ENCODE data around the gene GUCY2D.

GUCY2D gene

DNA sequence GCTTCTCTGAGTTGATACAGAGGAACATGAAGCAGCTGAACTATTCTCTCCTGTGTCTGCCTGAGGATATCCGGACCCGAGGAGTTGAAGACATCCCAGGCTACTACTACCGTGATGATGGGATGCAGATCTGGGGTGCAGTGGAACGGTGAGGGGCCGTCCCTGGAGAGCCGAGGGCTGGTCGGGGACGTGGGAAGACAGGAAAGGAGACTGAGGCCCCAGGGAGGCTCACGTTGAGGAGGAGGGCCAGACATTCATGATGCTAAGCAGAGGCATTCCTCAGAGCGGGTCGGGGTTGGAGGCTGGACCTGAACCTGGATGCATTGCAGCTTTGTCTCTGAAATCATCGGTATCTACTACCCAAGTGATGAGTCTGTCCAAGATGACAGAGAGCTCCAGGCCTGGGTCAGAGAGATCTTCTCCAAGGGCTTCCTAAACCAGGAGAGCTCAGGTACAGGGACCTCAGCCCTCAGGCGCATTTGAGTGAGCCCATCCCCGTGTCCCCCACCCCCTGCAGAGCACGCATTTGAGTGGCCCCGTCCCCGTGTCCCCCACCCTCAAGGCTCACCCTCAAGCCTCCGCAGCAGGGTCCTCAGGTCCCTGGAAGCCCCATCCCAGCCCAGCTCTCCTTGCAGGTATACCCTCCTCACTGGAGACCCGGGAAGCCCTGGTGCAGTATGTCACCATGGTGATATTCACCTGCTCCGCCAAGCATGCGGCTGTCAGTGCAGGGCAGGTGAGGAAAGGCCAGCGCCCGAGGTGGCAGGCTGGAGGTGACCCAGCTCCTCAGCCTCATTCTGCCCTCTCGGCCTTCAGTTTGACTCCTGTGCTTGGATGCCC lies 44.7 kb downstream of the GUCY2D start:
- H3K36me3 ChIP-seq: no peaks in the 10 kb centered on the region
- no peaks in the 10 kb centered on the region for H3K9me3 ChIP-seq
- no peak overlapping the region for H3K4me3 ChIP-seq (ENCODE audit: low read depth in 1 of 2, low read length in 1 of 2)
- TF ChIP-seq, protein P1, sequence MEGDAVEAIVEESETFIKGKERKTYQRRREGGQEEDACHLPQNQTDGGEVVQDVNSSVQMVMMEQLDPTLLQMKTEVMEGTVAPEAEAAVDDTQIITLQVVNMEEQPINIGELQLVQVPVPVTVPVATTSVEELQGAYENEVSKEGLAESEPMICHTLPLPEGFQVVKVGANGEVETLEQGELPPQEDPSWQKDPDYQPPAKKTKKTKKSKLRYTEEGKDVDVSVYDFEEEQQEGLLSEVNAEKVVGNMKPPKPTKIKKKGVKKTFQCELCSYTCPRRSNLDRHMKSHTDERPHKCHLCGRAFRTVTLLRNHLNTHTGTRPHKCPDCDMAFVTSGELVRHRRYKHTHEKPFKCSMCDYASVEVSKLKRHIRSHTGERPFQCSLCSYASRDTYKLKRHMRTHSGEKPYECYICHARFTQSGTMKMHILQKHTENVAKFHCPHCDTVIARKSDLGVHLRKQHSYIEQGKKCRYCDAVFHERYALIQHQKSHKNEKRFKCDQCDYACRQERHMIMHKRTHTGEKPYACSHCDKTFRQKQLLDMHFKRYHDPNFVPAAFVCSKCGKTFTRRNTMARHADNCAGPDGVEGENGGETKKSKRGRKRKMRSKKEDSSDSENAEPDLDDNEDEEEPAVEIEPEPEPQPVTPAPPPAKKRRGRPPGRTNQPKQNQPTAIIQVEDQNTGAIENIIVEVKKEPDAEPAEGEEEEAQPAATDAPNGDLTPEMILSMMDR (IDR thresholded peaks at IDR 0.05): no peak
- peaks cover 4 to 6% of the 10 kb centered on the region in 2 experiments for H3K4me1 ChIP-seq (ENCODE audit: control insufficient read depth in 1 of 2, insufficient read depth in 1 of 2, low read depth in 1 of 2, low read length in 1 of 2)
- peaks cover 25% of the 10 kb centered on the region for H3K27me3 ChIP-seq
- H3K27ac ChIP-seq: no peak overlapping the region

DNA sequence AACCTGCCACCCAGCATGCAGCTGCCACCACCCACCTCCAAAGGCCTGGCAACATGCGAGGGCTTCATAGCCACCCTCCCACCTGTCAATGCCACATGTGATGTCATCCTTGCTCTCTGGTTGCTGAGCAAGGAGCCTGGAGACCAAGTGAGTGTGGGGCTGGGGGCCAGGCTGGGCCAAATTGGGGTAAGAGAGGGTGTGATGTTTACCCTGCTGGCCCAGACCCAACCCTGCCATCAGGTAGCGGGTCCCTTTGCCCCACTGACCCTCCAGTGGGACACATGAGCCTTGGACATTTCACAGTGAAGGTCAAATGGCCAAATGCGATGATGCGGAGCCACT lies 45.3 kb downstream of the GUCY2D start:
- H3K4me3 ChIP-seq (ENCODE audit: low read depth in 1 of 2, low read length in 1 of 2): no peak overlapping the region
- H3K27me3 ChIP-seq: peaks cover 28% of the 10 kb centered on the region
- no peaks in the 10 kb centered on the region for H3K36me3 ChIP-seq
- TF ChIP-seq, protein P1 (IDR thresholded peaks at IDR 0.05): no peak
- H3K27ac ChIP-seq: no peak overlapping the region
- peaks cover 0 to under 1% of the 10 kb centered on the region in 2 experiments for H3K4me1 ChIP-seq (ENCODE audit: control insufficient read depth in 1 of 2, insufficient read depth in 1 of 2, low read depth in 1 of 2, low read length in 1 of 2)
- no peaks in the 10 kb centered on the region for H3K9me3 ChIP-seq

DNA sequence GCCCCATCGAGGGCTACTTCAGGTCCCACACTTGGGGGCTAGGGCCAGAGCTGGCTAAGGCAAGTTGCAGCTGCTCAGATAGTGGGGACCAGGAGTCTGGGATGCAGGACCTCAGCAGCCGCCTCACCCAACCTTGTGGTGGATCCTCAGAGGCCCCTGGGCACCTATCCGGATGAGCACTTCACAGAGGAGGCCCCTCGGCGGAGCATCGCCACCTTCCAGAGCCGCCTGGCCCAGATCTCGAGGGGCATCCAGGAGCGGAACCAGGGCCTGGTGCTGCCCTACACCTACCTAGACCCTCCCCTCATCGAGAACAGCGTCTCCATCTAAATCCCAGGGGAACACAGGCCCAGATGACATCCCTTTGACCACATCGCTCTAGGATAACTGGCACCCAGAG lies 45.8 kb downstream of the GUCY2D start:
- Histone ChIP-seq H3K36me3 (no peaks in the 10 kb centered on the region), H3K27ac (no peak overlapping the region), H3K27me3 (peaks cover 28% of the 10 kb centered on the region), H3K4me3 (ENCODE audit: low read depth in 1 of 2, low read length in 1 of 2) (no peak overlapping the region), H3K9me3 (no peaks in the 10 kb centered on the region), H3K4me1 (ENCODE audit: control insufficient read depth in 1 of 2, insufficient read depth in 1 of 2, low read depth in 1 of 2, low read length in 1 of 2) (no peaks in the 10 kb centered on the region)
- TF ChIP-seq, protein P1 (IDR thresholded peaks at IDR 0.05): no peak

DNA sequence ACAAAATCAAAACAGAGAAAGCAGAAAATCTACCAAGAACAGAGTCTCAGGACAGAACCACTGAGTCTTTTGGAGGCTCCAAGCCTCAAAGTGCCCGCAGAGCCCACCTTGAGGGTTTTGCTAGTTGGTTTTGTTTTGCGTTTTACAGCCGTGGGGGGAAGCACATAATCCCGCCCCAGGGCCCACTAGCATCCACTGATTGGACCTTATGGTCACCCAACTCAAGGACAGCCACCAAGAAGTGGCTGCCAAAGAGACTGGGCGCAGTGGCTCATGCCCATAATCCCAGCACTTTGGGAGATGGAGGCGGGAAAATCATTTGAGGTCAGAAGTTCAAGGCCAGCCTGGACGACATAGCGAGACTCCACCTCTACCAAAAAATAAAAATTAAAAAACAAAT lies 46.3 kb downstream of the GUCY2D start:
- H3K4me1 ChIP-seq (ENCODE audit: control insufficient read depth in 1 of 2, insufficient read depth in 1 of 2, low read depth in 1 of 2, low read length in 1 of 2): no peaks in the 10 kb centered on the region
- peaks cover 28% of the 10 kb centered on the region for H3K27me3 ChIP-seq
- H3K27ac ChIP-seq: no peak overlapping the region
- TF ChIP-seq, protein P1 (IDR thresholded peaks at IDR 0.05): no peak
- no peak overlapping the region for H3K4me3 ChIP-seq (ENCODE audit: low read depth in 1 of 2, low read length in 1 of 2)
- no peaks in the 10 kb centered on the region for H3K9me3 ChIP-seq
- H3K36me3 ChIP-seq: no peaks in the 10 kb centered on the region

DNA sequence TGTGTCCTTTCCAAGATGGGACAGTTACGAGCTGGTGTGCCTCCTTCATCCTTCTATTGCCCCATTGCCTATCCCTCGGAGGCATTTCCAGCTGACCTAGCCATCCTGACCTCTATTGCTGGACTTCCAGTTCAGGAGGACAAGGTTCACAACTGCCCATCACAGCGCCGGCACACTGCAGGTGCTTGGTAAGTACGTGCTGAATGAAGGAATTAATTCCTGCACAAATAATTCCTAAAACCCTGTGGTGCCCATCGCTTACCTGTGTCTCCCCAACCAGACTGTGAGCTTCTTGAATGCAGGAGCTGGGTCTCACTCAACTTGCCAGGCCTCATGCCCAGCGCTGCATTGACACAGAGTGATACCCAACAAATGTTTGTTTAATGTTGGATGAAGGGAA lies 49.4 kb downstream of the GUCY2D start:
- no peaks in the 10 kb centered on the region for H3K9me3 ChIP-seq
- peaks cover 21 to 29% of the 10 kb centered on the region in 2 experiments for H3K4me1 ChIP-seq (ENCODE audit: control insufficient read depth in 1 of 2, insufficient read depth in 1 of 2, low read depth in 1 of 2, low read length in 1 of 2)
- H3K27ac ChIP-seq: no peak overlapping the region
- peaks cover 13% of the 10 kb centered on the region for H3K27me3 ChIP-seq
- H3K36me3 ChIP-seq: no peaks in the 10 kb centered on the region
- no peak overlapping the region for H3K4me3 ChIP-seq (ENCODE audit: low read depth in 1 of 2, low read length in 1 of 2)
- TF ChIP-seq, protein P1 (IDR thresholded peaks at IDR 0.05): no peak

Data from neutrophil (primary cell).